Adipocyte (in vitro differentiated cells): ENCODE results near the gene AUTS2.

Source experiments
- DNase-seq: peaks from one replicate; pipeline ENCODE4 v3.0.0-alpha.2; 2015; ENCODE audit warnings: low read depth
- H3K27me3 ChIP-seq: replicated peaks from 2 replicates; pipeline ENCODE4 v1.7.0; 2013; ENCODE audit warnings: mild to moderate bottlenecking, low read length, moderate library complexity; ENCODE audit not compliant: control insufficient read depth, insufficient read depth
- H3K36me3 ChIP-seq: 2 replicates; pipeline ENCODE4 v1.7.0; 2013; ENCODE audit warnings: low read length, mild to moderate bottlenecking, moderate library complexity; ENCODE audit not compliant: control insufficient read depth, insufficient read depth, severe bottlenecking
- H3K4me1 ChIP-seq: 2 replicates; pipeline ENCODE4 v1.7.0; 2013; ENCODE audit warnings: mild to moderate bottlenecking, low read length, moderate library complexity; ENCODE audit not compliant: control insufficient read depth, insufficient read depth
- H3K4me3 ChIP-seq: 2 replicates; pipeline ENCODE4 v1.7.0; 2013; ENCODE audit warnings: mild to moderate bottlenecking, low read length, moderate library complexity
- H3K9ac ChIP-seq: 2 replicates; pipeline ENCODE4 v1.7.0; 2013; ENCODE audit warnings: mild to moderate bottlenecking, low read length, moderate library complexity
- H3K9me3 ChIP-seq: 2 replicates; pipeline ENCODE4 v1.7.0; 2013; ENCODE audit warnings: mild to moderate bottlenecking, low read length, moderate library complexity; ENCODE audit not compliant: control insufficient read depth

The AUTS2 gene

DNA sequence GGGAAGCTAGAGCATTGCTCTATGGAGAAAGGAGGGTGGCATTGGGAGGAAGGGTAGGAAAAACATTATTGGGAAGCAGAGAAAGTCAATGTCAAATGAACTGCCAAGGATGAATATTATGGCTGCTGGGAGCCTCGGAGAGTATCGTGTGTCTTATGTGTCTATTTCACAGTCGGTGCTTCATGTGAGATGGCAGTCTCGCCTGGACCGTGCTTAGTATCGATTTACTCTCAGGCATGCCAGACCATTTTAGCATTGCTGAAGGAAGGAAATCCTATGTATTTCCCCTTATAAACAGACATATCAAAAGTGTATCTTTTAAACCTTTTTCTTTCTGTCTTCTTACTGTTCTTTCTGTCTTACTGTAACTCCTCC, 612.6 kb downstream of the AUTS2 start:
- no peaks in the 10 kb centered on the region for H3K36me3 ChIP-seq
- DNase-seq: no peak
- H3K4me1 ChIP-seq: peaks cover 17% of the 10 kb centered on the region
- no peaks in the 10 kb centered on the region for H3K9me3 ChIP-seq
- no peak overlapping the region for H3K9ac ChIP-seq
- no peak overlapping the region for H3K4me3 ChIP-seq
- no peaks in the 10 kb centered on the region for H3K27me3 ChIP-seq

DNA sequence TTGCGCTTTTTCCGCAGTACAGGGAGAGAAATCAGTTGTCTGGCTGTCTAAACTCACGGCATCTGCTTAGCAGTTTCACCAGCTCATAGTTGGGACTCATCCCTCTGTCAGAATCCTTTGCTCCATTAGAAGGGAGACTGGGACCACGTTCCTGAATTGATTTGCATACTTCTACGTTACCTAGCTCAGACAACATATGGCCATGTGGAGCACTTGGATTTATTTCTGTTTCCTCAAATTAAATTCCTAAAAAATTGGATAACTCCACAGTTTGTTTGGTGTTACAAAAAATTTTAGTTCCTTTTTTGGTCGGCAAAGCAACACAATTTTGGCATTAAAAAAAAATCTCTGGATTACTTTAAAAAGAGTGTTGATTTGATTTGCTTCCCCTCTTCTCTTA, 614.0 kb downstream of the AUTS2 start:
- no peaks in the 10 kb centered on the region for H3K27me3 ChIP-seq
- no peak for DNase-seq
- H3K36me3 ChIP-seq: no peaks in the 10 kb centered on the region
- peaks cover 18% of the 10 kb centered on the region for H3K4me1 ChIP-seq
- H3K4me3 ChIP-seq: no peak overlapping the region
- no peak overlapping the region for H3K9ac ChIP-seq
- no peaks in the 10 kb centered on the region for H3K9me3 ChIP-seq

DNA sequence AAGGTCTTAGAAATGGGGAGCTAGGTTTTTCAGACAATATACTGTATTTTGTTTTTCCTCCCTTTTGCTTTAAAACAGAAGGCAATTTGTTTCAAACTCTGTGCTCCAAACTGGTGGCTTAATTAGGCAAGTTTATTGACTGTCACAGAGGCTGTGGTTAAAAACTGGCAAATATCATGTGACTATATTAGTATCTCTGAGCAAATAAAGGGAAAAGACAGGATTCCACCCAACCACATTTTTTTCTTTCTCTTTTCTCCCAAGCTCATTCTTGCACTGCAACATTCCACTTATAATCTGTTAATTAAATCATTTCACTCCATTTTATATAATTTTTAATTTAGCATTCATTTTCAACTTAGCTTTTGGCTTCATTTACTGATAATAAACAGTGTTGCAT, 615.8 kb downstream of the AUTS2 start:
- Histone ChIP-seq H3K9me3 (no peaks in the 10 kb centered on the region), H3K4me1 (peaks cover 18% of the 10 kb centered on the region), H3K27me3 (no peaks in the 10 kb centered on the region), H3K36me3 (no peaks in the 10 kb centered on the region), H3K4me3 (no peak overlapping the region), H3K9ac (no peak overlapping the region)
- no peak for DNase-seq

DNA sequence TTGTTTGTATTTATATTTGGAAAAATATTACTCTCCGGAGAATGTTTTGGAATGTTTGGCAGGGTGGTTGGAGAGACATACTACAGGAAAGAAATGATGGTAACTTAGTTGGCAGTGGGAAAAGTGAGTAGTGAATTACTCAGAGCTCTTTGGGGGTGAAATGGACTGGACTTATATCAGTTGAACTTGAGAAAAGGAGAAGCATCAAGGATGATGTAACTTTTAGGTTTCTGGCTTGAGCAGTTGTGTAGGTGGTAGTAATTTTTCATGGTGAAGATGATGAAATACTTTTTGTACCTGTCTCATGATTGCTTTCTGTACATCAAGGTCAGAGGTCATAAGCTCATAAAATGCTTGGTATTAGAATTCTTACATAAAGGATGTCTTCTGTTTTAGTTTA, 617.2 kb downstream of the AUTS2 start:
- Histone ChIP-seq H3K27me3 (no peaks in the 10 kb centered on the region), H3K4me1 (peaks cover 18% of the 10 kb centered on the region), H3K9me3 (no peaks in the 10 kb centered on the region), H3K36me3 (no peaks in the 10 kb centered on the region), H3K9ac (no peak overlapping the region), H3K4me3 (no peak overlapping the region)
- DNase-seq: peak; percentile 45

DNA sequence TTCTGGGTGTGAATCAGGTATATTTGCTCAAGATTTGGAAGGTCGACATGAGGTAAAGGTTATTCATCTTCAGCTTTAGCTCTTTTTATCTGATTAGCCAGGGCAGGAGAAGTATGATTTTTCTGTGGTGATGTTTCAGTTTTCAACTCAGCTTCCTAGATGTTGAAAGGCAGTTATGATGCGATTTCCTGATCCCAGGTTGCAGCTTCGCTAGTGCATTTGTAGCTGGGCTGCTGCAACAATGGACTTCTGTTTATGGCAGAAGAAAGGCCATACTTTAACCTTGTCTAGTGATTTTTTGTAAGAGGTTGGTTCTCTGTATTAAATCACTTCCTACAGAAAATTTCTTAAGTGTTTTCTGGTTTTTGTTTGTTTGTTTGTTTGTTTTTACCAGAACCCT, 619.3 kb downstream of the AUTS2 start:
- H3K9ac ChIP-seq: no peak overlapping the region
- no peak for DNase-seq
- no peaks in the 10 kb centered on the region for H3K27me3 ChIP-seq
- no peaks in the 10 kb centered on the region for H3K36me3 ChIP-seq
- peaks cover 18% of the 10 kb centered on the region for H3K4me1 ChIP-seq
- no peak overlapping the region for H3K4me3 ChIP-seq
- no peaks in the 10 kb centered on the region for H3K9me3 ChIP-seq

DNA sequence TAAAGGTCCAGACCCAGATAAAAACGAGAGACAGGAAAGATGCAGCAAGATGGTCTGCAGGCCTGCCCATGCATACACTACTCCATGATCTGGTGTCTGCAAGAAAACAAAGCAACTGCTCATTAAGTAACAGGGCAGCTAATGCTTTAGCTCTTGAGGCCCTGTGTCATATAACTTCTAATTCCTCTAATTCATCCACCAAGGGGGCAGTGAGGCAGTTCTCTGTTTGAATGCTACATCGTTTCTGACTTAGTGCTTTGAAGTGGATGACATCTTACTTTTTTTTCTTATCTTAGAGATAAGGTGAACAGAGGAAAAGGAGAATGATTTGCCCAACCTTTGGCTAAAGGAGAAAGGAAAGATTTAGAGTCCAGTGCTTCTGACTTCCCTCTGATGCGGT, 619.7 kb downstream of the AUTS2 start:
- no peaks in the 10 kb centered on the region for H3K36me3 ChIP-seq
- no peak for DNase-seq
- H3K27me3 ChIP-seq: no peaks in the 10 kb centered on the region

DNA sequence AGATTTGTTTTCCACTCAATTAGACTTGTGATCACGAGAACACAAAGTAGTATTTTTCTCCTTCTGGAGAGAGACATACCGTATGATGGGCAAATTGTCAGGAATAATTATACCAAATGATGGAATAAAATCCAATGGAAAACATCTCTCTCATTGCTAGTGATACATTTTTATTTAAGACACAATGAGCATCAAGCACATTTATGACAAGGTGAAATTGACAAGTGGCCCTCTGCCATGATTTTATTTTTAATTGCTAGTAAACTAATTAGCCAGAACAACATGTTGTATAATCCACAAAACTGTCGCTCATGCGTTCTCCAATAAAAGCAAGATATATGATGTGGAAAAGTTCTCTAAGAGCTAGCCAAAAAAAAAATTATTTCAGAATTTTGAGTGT, 620.8 kb downstream of the AUTS2 start:
- H3K4me1 ChIP-seq: peaks cover 16% of the 10 kb centered on the region
- H3K9me3 ChIP-seq: no peaks in the 10 kb centered on the region
- no peak overlapping the region for H3K9ac ChIP-seq
- no peak overlapping the region for H3K4me3 ChIP-seq
- H3K27me3 ChIP-seq: no peaks in the 10 kb centered on the region
- H3K36me3 ChIP-seq: no peaks in the 10 kb centered on the region
- DNase-seq: no peak

More for the DNA sequence above, 619.7 kb downstream of the AUTS2 start:
- H3K9ac ChIP-seq: no peak overlapping the region
- no peaks in the 10 kb centered on the region for H3K9me3 ChIP-seq
- H3K4me3 ChIP-seq: no peak overlapping the region
- peaks cover 18% of the 10 kb centered on the region for H3K4me1 ChIP-seq

DNA sequence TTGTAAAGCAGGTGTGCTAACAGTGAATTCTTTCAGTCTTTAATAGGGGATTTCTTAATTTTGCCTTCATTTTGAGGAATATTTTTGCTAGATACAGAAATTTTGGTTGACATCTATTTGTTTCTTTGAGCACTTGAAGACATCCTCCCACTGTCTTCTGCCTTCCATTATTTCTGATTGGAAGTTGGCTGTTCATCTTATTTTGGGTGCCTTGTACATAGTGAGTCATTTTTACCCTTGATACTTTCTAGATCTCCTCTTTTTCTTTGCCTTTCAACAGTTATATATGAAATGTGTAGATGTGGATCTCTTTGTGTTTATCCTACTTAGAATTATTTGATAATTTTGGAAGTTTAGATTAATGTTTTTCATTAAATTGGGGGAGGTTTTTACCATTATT, 631.0 kb downstream of the AUTS2 start:
- no peaks in the 10 kb centered on the region for H3K4me1 ChIP-seq
- no peaks in the 10 kb centered on the region for H3K27me3 ChIP-seq
- DNase-seq: no peak
- H3K4me3 ChIP-seq: peak overlapping the region; percentile 50
- no peaks in the 10 kb centered on the region for H3K36me3 ChIP-seq
- no peak overlapping the region for H3K9ac ChIP-seq
- peaks cover 33% of the 10 kb centered on the region for H3K9me3 ChIP-seq

DNA sequence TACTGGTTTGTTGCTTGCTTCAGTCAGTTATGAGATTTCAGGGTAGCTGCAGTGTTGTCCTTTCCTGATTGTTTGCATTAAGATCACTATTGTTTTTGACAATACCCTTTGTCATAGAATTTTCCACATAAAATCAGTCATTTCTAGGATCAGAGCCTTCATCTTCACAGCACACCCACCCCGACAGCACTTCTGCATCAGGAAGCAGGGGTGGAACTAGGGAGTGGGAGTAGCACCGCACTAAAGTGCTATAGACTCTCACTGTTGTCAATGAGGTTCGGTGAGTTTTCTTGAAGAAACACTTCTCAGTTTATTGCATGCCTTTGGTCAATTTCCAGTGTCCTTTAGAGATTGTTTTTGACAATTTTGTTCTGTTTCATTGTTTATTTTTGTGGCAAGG, 632.5 kb downstream of the AUTS2 start:
- H3K27me3 ChIP-seq: no peaks in the 10 kb centered on the region
- H3K4me1 ChIP-seq: no peaks in the 10 kb centered on the region
- H3K4me3 ChIP-seq: no peak overlapping the region
- no peak for DNase-seq
- H3K9me3 ChIP-seq: peaks cover 33% of the 10 kb centered on the region
- no peaks in the 10 kb centered on the region for H3K36me3 ChIP-seq
- H3K9ac ChIP-seq: no peak overlapping the region

DNA sequence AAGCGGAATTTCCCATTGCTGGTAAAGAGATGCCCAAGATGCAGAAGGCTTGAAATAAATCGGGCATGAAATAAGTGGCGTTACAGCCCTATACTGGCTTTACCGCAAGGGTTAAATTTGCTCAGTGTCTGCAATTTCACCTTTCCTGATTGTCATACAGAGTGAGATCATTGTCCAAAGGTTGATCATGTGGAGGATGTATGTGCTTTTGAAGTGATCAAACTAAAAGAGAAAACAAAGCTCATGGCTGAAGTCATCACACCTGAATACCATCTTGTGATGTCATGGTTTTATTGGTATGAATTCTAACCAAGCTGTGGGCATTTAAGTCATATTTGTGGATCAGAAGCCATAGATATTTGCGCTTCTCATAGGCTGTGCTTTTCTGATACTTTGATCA, 635.5 kb downstream of the AUTS2 start:
- no peaks in the 10 kb centered on the region for H3K27me3 ChIP-seq
- H3K4me3 ChIP-seq: no peak overlapping the region
- DNase-seq: no peak
- H3K36me3 ChIP-seq: no peaks in the 10 kb centered on the region
- no peaks in the 10 kb centered on the region for H3K4me1 ChIP-seq
- peaks cover 24% of the 10 kb centered on the region for H3K9me3 ChIP-seq
- no peak overlapping the region for H3K9ac ChIP-seq

DNA sequence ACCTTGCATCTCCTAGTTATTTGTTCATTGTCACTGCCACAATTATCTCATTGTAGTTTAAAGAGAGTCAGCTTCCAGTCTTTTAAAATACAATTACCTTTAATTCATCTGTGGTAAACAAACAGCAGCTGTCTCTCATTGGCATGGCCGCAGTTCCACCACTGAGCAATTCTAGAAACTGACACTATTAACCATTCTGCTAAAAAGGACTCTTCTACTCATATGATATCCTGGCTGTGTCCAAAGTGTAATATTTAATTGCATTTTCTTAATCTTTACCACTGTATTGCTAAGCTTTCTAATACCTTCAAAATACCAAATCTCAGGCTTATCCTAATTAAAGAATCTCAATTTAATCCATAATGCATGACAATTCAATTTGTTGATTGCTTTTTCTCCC, 639.0 kb downstream of the AUTS2 start:
- Histone ChIP-seq H3K9ac (no peak overlapping the region), H3K4me3 (no peak overlapping the region), H3K36me3 (no peaks in the 10 kb centered on the region), H3K27me3 (no peaks in the 10 kb centered on the region), H3K9me3 (no peaks in the 10 kb centered on the region), H3K4me1 (peaks cover 10% of the 10 kb centered on the region)
- no peak for DNase-seq

DNA sequence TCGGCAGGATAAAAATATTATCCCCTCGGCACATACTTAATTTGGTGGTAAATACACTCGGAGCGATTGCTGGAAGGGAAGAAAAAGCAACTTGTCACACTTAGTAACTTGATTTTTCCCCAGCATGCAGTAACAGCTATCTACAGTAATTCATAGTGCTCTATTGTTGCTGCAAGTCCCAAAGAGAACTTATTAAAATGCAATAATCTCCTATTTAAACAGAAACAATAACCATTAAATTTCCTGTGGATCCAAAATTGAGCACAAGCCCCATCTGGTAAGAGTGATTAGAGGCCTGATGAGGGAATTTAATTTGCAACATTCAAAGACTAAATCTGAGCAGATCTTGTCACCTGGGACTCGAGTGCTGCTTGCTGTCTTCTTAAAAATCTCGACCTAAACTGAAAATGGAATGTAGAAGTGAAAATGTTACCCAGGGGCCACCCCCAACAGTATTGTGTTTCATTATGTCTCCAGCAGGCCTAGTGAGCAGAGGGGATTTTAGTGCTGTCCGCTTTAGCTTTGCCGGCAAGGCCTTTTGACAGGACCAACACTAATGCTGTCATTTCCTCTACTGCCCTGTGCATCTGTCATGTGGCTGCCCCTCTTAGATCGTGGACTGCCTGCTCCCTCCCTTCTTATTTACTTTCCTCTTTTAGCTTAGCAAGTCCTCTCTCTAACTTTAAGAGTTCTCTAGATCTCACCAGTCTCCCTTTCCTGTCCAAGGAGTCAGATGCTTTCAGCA, 639.7 kb downstream of the AUTS2 start:
- no peak for DNase-seq
- Histone ChIP-seq H3K36me3 (no peaks in the 10 kb centered on the region), H3K27me3 (no peaks in the 10 kb centered on the region), H3K4me1 (peaks cover 10% of the 10 kb centered on the region), H3K9ac (no peak overlapping the region), H3K9me3 (no peaks in the 10 kb centered on the region), H3K4me3 (no peak overlapping the region)
